GM18858 (cell line): Measurements from ENCODE around the gene SOAT2.
"Not testable (repeated sequence)": the region's sequence is repeated elsewhere in the genome, so short reads cannot be mapped to it uniquely, and the experiment has no call there.

Source experiments
- ATAC-seq: cut with Tn5 transposase; IDR thresholded peaks from one replicate; pipeline ENCODE4 v1.9.1; 2021; ENCODE audit not compliant: unreplicated experiment

SOAT2 gene

GRCh38 chr12:53133722-53134121, 30.4 kb downstream of the SOAT2 start:
- ATAC-seq: no peak

GRCh38 chr12:53143355-53143754, 40.1 kb downstream of the SOAT2 start:
- ATAC-seq: no peak

GRCh38 chr12:53145383-53146260, 42.3 kb downstream of the SOAT2 start:
- ATAC-seq: no peak

GRCh38 chr12:53147181-53147580, 43.9 kb downstream of the SOAT2 start:
- ATAC-seq: no peak

GRCh38 chr12:53147653-53148052, 44.4 kb downstream of the SOAT2 start:
- no peak for ATAC-seq

- no peak for ATAC-seq
Observed at GRCh38 chr12:53151039-53151438, 47.8 kb downstream of the SOAT2 start.

GRCh38 chr12:53152390-53152789, 49.1 kb downstream of the SOAT2 start:
- no peak for ATAC-seq

GRCh38 chr12:53159195-53159839, 56.0 kb downstream of the SOAT2 start:
- no peak for ATAC-seq

- ATAC-seq: no peak
Observed at GRCh38 chr12:53160000-53160399, 56.7 kb downstream of the SOAT2 start.

GRCh38 chr12:53160673-53161072, 57.4 kb downstream of the SOAT2 start:
- ATAC-seq: no peak

- ATAC-seq: no peak
Observed at GRCh38 chr12:53161119-53161911, 58.0 kb downstream of the SOAT2 start.

- not testable (repeated sequence) for ATAC-seq
Observed at GRCh38 chr12:53163008-53163407, 59.7 kb downstream of the SOAT2 start.

GRCh38 chr12:53166837-53167236, 63.6 kb downstream of the SOAT2 start:
- no peak for ATAC-seq

- no peak for ATAC-seq
Observed at GRCh38 chr12:53169644-53170043, 66.4 kb downstream of the SOAT2 start.

- ATAC-seq: no peak
Observed at GRCh38 chr12:53170215-53170614, 66.9 kb downstream of the SOAT2 start.

- ATAC-seq: no peak
Observed at GRCh38 chr12:53170876-53171724, 67.8 kb downstream of the SOAT2 start.

GRCh38 chr12:53171725-53172329, 68.5 kb downstream of the SOAT2 start:
- no peak for ATAC-seq

GRCh38 chr12:53172352-53172751, 69.1 kb downstream of the SOAT2 start:
- ATAC-seq: no peak

- ATAC-seq: no peak
Observed at GRCh38 chr12:53173085-53173715, 69.9 kb downstream of the SOAT2 start.
